NT2/D1 (cell line): Measurements from ENCODE around the gene HHIPL1.

ENCODE experiments used
- SUZ12 ChIP-seq: IDR thresholded peaks from 2 replicates; pipeline ENCODE4 v1.6.1; 2011; ENCODE audit not compliant: insufficient read length, insufficient read depth; ENCODE audit errors: extremely low read depth
- YY1 ChIP-seq: IDR thresholded peaks from 2 replicates; pipeline ENCODE4 v1.6.1; 2011; ENCODE audit not compliant: insufficient read length, insufficient read depth
- ZNF274 ChIP-seq: IDR thresholded peaks from 2 replicates; pipeline ENCODE4 v1.6.1; 2011; ENCODE audit warnings: mild to moderate bottlenecking, low read depth, low read length

- no peak for TF ChIP-seq SUZ12
- no peak for TF ChIP-seq ZNF274
- no peak for TF ChIP-seq YY1
Measured at GRCh38 chr14:99632410-99633035, 12.4 kb upstream of the HHIPL1 start.
